GM12878 (cell line): ENCODE data around the gene CCDC15. TPM values are rescaled to one million over a fixed set of nuclear protein-coding genes. Genes with fewer than 3 reads are reported as not detected.
A peak's percentile ranks its signal among the peaks of the same experiment; 100 is the strongest.
"Not testable (repeated sequence)": the region's sequence is repeated elsewhere in the genome, so short reads cannot be mapped to it uniquely, and the experiment has no call there.

ENCODE experiments used
- ATAC-seq: fragments of 200-7000 bp; cut with Tn5 transposase; 3 replicates; pipeline ENCODE4 v1.9.1; 2020; ENCODE audit warnings: mild to moderate bottlenecking, moderate library complexity
- BruUV-seq: library from RNA; stranded (reverse); fragments of 400-500 nt; replicated peaks from 2 replicates; lab custom pipeline; 2021; lab: Mats Ljungman, UMichigan
- CTCF ChIA-PET: fragments of 300-600 bp; sonication (Branson Sonifier 250); formaldehyde crosslinking; extraction: SDS; loops from one replicate; lab custom pipeline; 2021; ENCODE audit warnings: inconsistent platforms; lab: Yijun Ruan, JAX
- POLR2A ChIA-PET: fragments of 350-600 bp; formaldehyde crosslinking; extraction: SDS; loops from one replicate; lab custom pipeline; 2021; ENCODE audit warnings: inconsistent platforms; lab: Charles Lee
- RAD21 ChIA-PET: fragments of 300-600 bp; sonication (Branson Sonifier 250); formaldehyde crosslinking; loops from one replicate; lab custom pipeline; 2023; ENCODE audit warnings: antibody characterized with exemption; ENCODE audit not compliant: unreplicated experiment; lab: Charles Lee
- SMC1A ChIA-PET: fragments of 300-600 bp; sonication (Branson Sonifier 250); formaldehyde crosslinking; loops from one replicate; lab custom pipeline; 2023; ENCODE audit not compliant: unreplicated experiment, uncharacterized antibody; lab: Charles Lee
- DNase-seq: peaks from one replicate; pipeline ENCODE4 v3.0.0-alpha.2; 2011; ENCODE audit warnings: low read depth, low spot score
- FAIRE-seq: peaks from 3 replicates; lab custom pipeline; 2011; peaks lifted over from hg19 to GRCh38; lab: Jason Lieb, UNC
- H2AFZ ChIP-seq: 2 replicates; pipeline ENCODE4 v1.6.0; 2011; ENCODE audit warnings: low read depth, low read length, control low read depth; ENCODE audit not compliant: control insufficient read depth
- H3K27ac ChIP-seq: 2 replicates; pipeline ENCODE4 v1.5.1; 2011; ENCODE audit warnings: control low read depth; ENCODE audit not compliant: control insufficient read depth, insufficient read depth
- H3K27me3 ChIP-seq, 2 experiments: replicated peaks in 1 of 2; 2 replicates each; pipeline versions ENCODE4 v1.6.0 to v1.6.1; 2011; ENCODE audit warnings: low read length in 1 of 2; ENCODE audit not compliant: control insufficient read depth in 2 of 2, insufficient read depth in 2 of 2
- H3K36me3 ChIP-seq, 2 experiments: 2 replicates each; pipeline ENCODE4 v1.5.1; 2011; ENCODE audit warnings: low read length in 1 of 2; ENCODE audit not compliant: control insufficient read depth in 2 of 2, insufficient read depth in 2 of 2
- H3K4me1 ChIP-seq: 2 replicates; pipeline ENCODE4 v1.6.1; 2011; ENCODE audit warnings: mild to moderate bottlenecking, low read length, moderate library complexity, mixed read lengths; ENCODE audit not compliant: control insufficient read depth, insufficient read depth
- H3K4me2 ChIP-seq: 2 replicates; pipeline ENCODE4 v1.6.0; 2011; ENCODE audit warnings: control low read depth; ENCODE audit not compliant: control insufficient read depth, insufficient read depth
- H3K4me3 ChIP-seq: fragments of 200-600 bp; sonication (generic); 2 replicates; pipeline ENCODE4 v1.5.1; 2016
- H3K79me2 ChIP-seq: 2 replicates; pipeline ENCODE4 v1.6.0; 2011; ENCODE audit warnings: low read length; ENCODE audit not compliant: control insufficient read depth, insufficient read depth
- H3K9ac ChIP-seq: 2 replicates; pipeline ENCODE4 v1.8.0; 2011; ENCODE audit warnings: low read length, control low read depth, mixed read lengths; ENCODE audit not compliant: control insufficient read depth, insufficient read depth
- H3K9me3 ChIP-seq: replicated peaks from 3 replicates; pipeline ENCODE4 v1.5.1; 2011; ENCODE audit warnings: mild to moderate bottlenecking, low read length; ENCODE audit not compliant: control insufficient read depth, insufficient read depth
- H4K20me1 ChIP-seq: 2 replicates; pipeline ENCODE4 v1.6.0; 2011; ENCODE audit not compliant: control insufficient read depth, insufficient read depth
- BHLHE40 ChIP-seq, 2 experiments: fragments of 450-650 bp in 1 of 2; IDR thresholded peaks; 2 replicates each; pipeline ENCODE4 v1.6.1; 2011 to 2017; ENCODE audit warnings: low read depth in 2 of 2, borderline replicate concordance in 1 of 2, improper control_type of control experiment in 1 of 2, low read length in 1 of 2, mild to moderate bottlenecking in 1 of 2
- RAD21 ChIP-seq: IDR thresholded peaks from 2 replicates; pipeline ENCODE4 v1.6.1; 2011; ENCODE audit warnings: mild to moderate bottlenecking, low read depth, low read length, moderate library complexity; ENCODE audit not compliant: insufficient read depth
- YY1 ChIP-seq: IDR thresholded peaks from 2 replicates; pipeline ENCODE4 v1.6.1; 2011; ENCODE audit warnings: low read depth, mild to moderate bottlenecking, low read length
- WGBS: methylation state at CpG from one replicate; pipeline ENCODE4 v1.1.6; 2016; ENCODE audit warnings: low lambda C conversion rate; ENCODE audit not compliant: insufficient replicate concordance, insufficient coverage; ENCODE audit errors: missing lambda C conversion rate; 5-methylcytosine and 5-hydroxymethylcytosine counted together
- in situ Hi-C: fragments of 300-500 bp; cut with MboI; formaldehyde crosslinking; loops from 9 replicates; pipeline ENCODE4 v1.14.3; 2018; ENCODE audit warnings: mixed read lengths
- intact Hi-C: fragments of 100-400 bp; cut with micrococcal nuclease; formaldehyde crosslinking; loops from one replicate; pipeline ENCODE4 v1.14.2; 2022; ENCODE audit not compliant: unreplicated experiment
- polyA plus RNA-seq, 11 experiments: library from polyadenylated mRNA; depleted of rRNA in 4 of 11; unstranded in 6 of 11; stranded (reverse) in 5 of 11; fragments of >200 nt; fragmentation: Nextera tagmentation in 4 of 11; fragmentation: Illumina TruSeq in 1 of 11; extraction: Ambion mirVana in 4 of 11; extraction: Trizol in 1 of 11; gene quantifications; 1 replicate in 1 of 11; 2 replicates in 10 of 11; pipeline versions ENCODE4 v1.2.1 to v1.2.3, GENCODE V29; 2011 to 2016; ENCODE audit warnings: inconsistent platforms in 2 of 11, missing spikeins in 2 of 11, low read depth in 1 of 11
- total RNA-seq, 4 experiments: library from RNA; depleted of rRNA in 3 of 4; stranded (reverse); fragments of >200 nt in 3 of 4; fragmentation: Illumina TruSeq in 1 of 4; extraction: Trizol in 1 of 4; gene quantifications; 2 replicates each; pipeline versions ENCODE4 v1.2.1 to v1.2.3, GENCODE V29; 2013 to 2021
- TF ChIP-seq, protein P1 (sequence below): IDR thresholded peaks from 2 replicates; pipeline ENCODE4 v1.6.1; 2012; ENCODE audit warnings: improper control_type of control experiment, low read depth, low read length; ENCODE audit not compliant: insufficient replicate concordance
- TF ChIP-seq, protein P2 (sequence below), 3 experiments: IDR thresholded peaks in 2 of 3; conservative IDR thresholded peaks in 1 of 3; 2 replicates each; pipeline ENCODE4 v1.5.1; 2011; ENCODE audit warnings: low read depth in 3 of 3, low read length in 3 of 3, mild to moderate bottlenecking in 3 of 3, control low read depth in 2 of 3, moderate library complexity in 2 of 3, inconsistent platforms in 1 of 3, mixed read lengths in 1 of 3; ENCODE audit not compliant: control insufficient read depth in 2 of 3, insufficient read depth in 1 of 3; ENCODE audit errors: extremely low read depth in 1 of 3

Gene CCDC15
- total and polyA plus RNA-seq, 10 of the 15 experiments (the other 5 are each of a cell fraction or from before 2014, with no cell fraction given) = 2.0 to 5.3 (median 3.3) TPM

GRCh38 chr11:124961972-124962609 is 8.1 kb downstream of the CCDC15 start (continued):
- TF ChIP-seq, protein P1, sequence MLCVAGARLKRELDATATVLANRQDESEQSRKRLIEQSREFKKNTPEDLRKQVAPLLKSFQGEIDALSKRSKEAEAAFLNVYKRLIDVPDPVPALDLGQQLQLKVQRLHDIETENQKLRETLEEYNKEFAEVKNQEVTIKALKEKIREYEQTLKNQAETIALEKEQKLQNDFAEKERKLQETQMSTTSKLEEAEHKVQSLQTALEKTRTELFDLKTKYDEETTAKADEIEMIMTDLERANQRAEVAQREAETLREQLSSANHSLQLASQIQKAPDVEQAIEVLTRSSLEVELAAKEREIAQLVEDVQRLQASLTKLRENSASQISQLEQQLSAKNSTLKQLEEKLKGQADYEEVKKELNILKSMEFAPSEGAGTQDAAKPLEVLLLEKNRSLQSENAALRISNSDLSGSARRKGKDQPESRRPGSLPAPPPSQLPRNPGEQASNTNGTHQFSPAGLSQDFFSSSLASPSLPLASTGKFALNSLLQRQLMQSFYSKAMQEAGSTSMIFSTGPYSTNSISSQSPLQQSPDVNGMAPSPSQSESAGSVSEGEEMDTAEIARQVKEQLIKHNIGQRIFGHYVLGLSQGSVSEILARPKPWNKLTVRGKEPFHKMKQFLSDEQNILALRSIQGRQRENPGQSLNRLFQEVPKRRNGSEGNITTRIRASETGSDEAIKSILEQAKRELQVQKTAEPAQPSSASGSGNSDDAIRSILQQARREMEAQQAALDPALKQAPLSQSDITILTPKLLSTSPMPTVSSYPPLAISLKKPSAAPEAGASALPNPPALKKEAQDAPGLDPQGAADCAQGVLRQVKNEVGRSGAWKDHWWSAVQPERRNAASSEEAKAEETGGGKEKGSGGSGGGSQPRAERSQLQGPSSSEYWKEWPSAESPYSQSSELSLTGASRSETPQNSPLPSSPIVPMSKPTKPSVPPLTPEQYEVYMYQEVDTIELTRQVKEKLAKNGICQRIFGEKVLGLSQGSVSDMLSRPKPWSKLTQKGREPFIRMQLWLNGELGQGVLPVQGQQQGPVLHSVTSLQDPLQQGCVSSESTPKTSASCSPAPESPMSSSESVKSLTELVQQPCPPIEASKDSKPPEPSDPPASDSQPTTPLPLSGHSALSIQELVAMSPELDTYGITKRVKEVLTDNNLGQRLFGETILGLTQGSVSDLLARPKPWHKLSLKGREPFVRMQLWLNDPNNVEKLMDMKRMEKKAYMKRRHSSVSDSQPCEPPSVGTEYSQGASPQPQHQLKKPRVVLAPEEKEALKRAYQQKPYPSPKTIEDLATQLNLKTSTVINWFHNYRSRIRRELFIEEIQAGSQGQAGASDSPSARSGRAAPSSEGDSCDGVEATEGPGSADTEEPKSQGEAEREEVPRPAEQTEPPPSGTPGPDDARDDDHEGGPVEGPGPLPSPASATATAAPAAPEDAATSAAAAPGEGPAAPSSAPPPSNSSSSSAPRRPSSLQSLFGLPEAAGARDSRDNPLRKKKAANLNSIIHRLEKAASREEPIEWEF = peak; percentile 22
- TF ChIP-seq, protein P2, sequence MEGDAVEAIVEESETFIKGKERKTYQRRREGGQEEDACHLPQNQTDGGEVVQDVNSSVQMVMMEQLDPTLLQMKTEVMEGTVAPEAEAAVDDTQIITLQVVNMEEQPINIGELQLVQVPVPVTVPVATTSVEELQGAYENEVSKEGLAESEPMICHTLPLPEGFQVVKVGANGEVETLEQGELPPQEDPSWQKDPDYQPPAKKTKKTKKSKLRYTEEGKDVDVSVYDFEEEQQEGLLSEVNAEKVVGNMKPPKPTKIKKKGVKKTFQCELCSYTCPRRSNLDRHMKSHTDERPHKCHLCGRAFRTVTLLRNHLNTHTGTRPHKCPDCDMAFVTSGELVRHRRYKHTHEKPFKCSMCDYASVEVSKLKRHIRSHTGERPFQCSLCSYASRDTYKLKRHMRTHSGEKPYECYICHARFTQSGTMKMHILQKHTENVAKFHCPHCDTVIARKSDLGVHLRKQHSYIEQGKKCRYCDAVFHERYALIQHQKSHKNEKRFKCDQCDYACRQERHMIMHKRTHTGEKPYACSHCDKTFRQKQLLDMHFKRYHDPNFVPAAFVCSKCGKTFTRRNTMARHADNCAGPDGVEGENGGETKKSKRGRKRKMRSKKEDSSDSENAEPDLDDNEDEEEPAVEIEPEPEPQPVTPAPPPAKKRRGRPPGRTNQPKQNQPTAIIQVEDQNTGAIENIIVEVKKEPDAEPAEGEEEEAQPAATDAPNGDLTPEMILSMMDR (IDR thresholded peaks at IDR 0.05 in 2 of 3, conservative IDR thresholded peaks at IDR 0.05 in 1 of 3; ENCODE audit: control insufficient read depth in 2 of 3, extremely low read depth in 1 of 3, insufficient read depth in 1 of 3, low read depth in 3 of 3, low read length in 3 of 3) = peak; percentile 67 to 91 (median 74); a peak in 5 of 6 replicates
- 0 out of 2 replicates have a peak, but pooled peaks have one; percentile 27 for TF ChIP-seq YY1
- TF ChIP-seq BHLHE40 (IDR thresholded peaks at IDR 0.05; ENCODE audit: borderline replicate concordance in 1 of 2, low read depth in 2 of 2, low read length in 1 of 2) = 0 out of 4 replicates have a peak, but pooled peaks of 1 of the 2 experiments have one; percentile 32
- TF ChIP-seq RAD21 = peak; percentile 97

- H3K27me3 ChIP-seq, H3K27ac ChIP-seq, H3K79me2 ChIP-seq, H2AFZ ChIP-seq, intact Hi-C loops, H4K20me1 ChIP-seq, H3K9me3 ChIP-seq, BruUV-seq, RAD21 ChIA-PET, H3K9ac ChIP-seq, H3K4me3 ChIP-seq, ATAC-seq, H3K36me3 ChIP-seq, DNase-seq, H3K4me2 ChIP-seq, FAIRE-seq, H3K4me1 ChIP-seq: not testable (repeated sequence)
- ChIA-PET CTCF (interaction anchor here (1.5 to 5.0 kb wide), 3 partner anchors 173 to 380 kb away, joined by 4 to 44 read pairs (median 5); no protein-coding TSS in a partner anchor), POLR2A (interaction anchor here (1.1 kb wide), 1 partner anchor 15 kb away, joined by 3 read pairs; no protein-coding TSS in a partner anchor), SMC1A (interaction anchor here (0.7 to 1.4 kb wide), 4 partner anchors 15 to 174 kb away, joined by 3 to 5 read pairs (median 4); no protein-coding TSS in a partner anchor)
- in situ Hi-C loops = loop anchor here (5.0 to 25.0 kb wide), 2 partner anchors 379 to 919 kb away; partner anchors contain the start of gene HYLS1
- WGBS = 85% methylated on average over 13 of the region's 13 CpGs
Observed at GRCh38 chr11:124968197-124968596, 14.2 kb downstream of the CCDC15 start.
